ENCODE results near the gene APOL2. TPM values are rescaled to one million over a fixed set of nuclear protein-coding genes. Genes with fewer than 3 reads are reported as not detected.

APOL2 gene
- total RNA-seq, 1 donor: 56.1 TPM

DNA sequence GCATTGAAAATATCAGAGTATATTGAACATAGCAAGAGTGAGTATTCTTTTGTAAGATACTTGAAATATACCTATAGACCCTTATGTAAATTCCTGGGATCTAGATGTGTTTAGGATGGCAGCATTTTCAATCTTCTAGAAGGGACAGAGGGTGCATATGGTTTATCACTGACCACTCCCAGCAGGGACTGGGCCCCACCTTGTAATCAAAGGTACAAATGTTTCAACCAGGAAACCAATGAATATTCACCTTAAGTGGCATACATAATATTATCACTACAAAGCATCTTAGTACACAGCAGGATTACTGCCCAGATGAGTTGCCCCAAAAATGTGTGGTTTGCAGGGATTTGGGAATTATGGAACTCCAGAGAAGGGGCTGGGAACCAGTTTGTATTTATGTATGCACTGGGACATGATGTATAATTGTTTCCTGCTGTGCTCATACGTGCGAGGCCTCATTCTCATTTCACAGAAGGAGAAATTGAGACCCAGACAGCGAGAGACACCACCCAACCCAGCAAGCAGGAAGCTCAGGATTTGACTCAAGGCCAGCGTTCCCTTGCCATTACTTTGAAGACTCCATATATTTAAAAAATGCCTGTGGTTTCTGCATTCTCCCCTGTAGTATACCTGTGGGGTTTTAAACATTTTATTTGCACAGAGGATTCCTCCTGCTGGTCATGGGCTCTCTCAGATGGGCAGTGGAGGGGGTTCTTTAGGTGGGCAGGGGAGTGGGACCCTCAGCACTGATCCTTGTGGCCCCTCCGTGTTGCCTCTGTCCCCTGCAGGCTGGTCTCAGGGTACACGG lies 42.9 kb downstream of the APOL2 start:
- no peak overlapping the region for H3K27ac ChIP-seq (ENCODE audit: low read depth, low read length)
- H2AFZ ChIP-seq (ENCODE audit: low read length): peak overlapping the region; percentile 74
- H3K27me3 ChIP-seq (ENCODE audit: insufficient read depth, low read length): no peaks in the 10 kb centered on the region
- H3K4me3 ChIP-seq (ENCODE audit: insufficient read depth, low read length): no peak overlapping the region
- H3K4me1 ChIP-seq (ENCODE audit: insufficient read depth, low read length): peaks cover 18% of the 10 kb centered on the region
- no peaks in the 10 kb centered on the region for H4K20me1 ChIP-seq (ENCODE audit: insufficient read depth, low read length)
- H3K79me2 ChIP-seq (ENCODE audit: insufficient read depth, low read length): no peaks in the 10 kb centered on the region
- H3K9me3 ChIP-seq (ENCODE audit: low read depth, low read length): no peaks in the 10 kb centered on the region
- no peak for TF ChIP-seq CTCF (IDR thresholded peaks at IDR 0.05; ENCODE audit: extremely low read depth, low read depth, low read length)
- no peak overlapping the region for H3K4me2 ChIP-seq (ENCODE audit: insufficient read depth, low read length)
- DNase-seq (ENCODE audit: insufficient read length, low spot score, missing footprints): no peak
- no peaks in the 10 kb centered on the region for H3K36me3 ChIP-seq (ENCODE audit: insufficient read depth, low read length)

DNA sequence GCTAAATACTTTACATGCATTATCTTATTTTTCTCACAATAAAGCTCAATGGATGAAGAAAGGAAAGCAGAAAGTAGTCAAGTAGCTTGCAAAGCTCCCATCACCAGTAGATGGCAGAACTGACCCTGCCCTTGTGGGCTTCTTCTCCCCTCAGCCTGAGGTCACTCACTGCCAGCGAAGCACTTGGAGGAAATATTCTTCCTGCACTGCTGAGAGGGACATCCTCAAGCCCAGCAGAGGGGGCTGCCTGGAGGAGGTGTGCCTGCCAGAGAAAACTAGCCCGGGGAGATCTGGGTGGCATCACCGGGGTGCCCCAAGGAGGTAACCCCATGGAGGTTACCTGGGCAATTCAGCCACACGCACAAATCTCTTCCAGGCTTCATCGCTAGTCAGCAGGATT lies 44.4 kb downstream of the APOL2 start:
- Histone ChIP-seq H3K79me2 (ENCODE audit: insufficient read depth, low read length) (no peaks in the 10 kb centered on the region), H2AFZ (ENCODE audit: low read length) (no peak overlapping the region), H3K9me3 (ENCODE audit: low read depth, low read length) (no peaks in the 10 kb centered on the region), H3K4me2 (ENCODE audit: insufficient read depth, low read length) (no peak overlapping the region), H4K20me1 (ENCODE audit: insufficient read depth, low read length) (no peaks in the 10 kb centered on the region), H3K4me3 (ENCODE audit: insufficient read depth, low read length) (no peak overlapping the region), H3K27me3 (ENCODE audit: insufficient read depth, low read length) (no peaks in the 10 kb centered on the region), H3K36me3 (ENCODE audit: insufficient read depth, low read length) (no peaks in the 10 kb centered on the region), H3K27ac (ENCODE audit: low read depth, low read length) (no peak overlapping the region), H3K4me1 (ENCODE audit: insufficient read depth, low read length) (peaks cover 18% of the 10 kb centered on the region)
- peak; percentile 86 for TF ChIP-seq CTCF (IDR thresholded peaks at IDR 0.05; ENCODE audit: extremely low read depth, low read depth, low read length)
- peak; percentile 84 for DNase-seq (ENCODE audit: insufficient read length, low spot score, missing footprints)

- Histone ChIP-seq H4K20me1 (ENCODE audit: insufficient read depth, low read length) (no peaks in the 10 kb centered on the region), H3K36me3 (ENCODE audit: insufficient read depth, low read length) (no peaks in the 10 kb centered on the region), H2AFZ (ENCODE audit: low read length) (no peak overlapping the region)
These were observed 44.9 kb downstream of the APOL2 start for GRCh38 chr22:36194385-36194784.

More at GRCh38 chr22:36194385-36194784, 44.9 kb downstream of the APOL2 start:
- Histone ChIP-seq H3K9me3 (ENCODE audit: low read depth, low read length) (no peaks in the 10 kb centered on the region), H3K79me2 (ENCODE audit: insufficient read depth, low read length) (no peaks in the 10 kb centered on the region), H3K4me1 (ENCODE audit: insufficient read depth, low read length) (peaks cover 18% of the 10 kb centered on the region), H3K27ac (ENCODE audit: low read depth, low read length) (no peak overlapping the region), H3K27me3 (ENCODE audit: insufficient read depth, low read length) (no peaks in the 10 kb centered on the region), H3K4me3 (ENCODE audit: insufficient read depth, low read length) (no peak overlapping the region), H3K4me2 (ENCODE audit: insufficient read depth, low read length) (no peak overlapping the region)
- TF ChIP-seq CTCF (IDR thresholded peaks at IDR 0.05; ENCODE audit: extremely low read depth, low read depth, low read length): no peak
- no peak for DNase-seq (ENCODE audit: insufficient read length, low spot score, missing footprints)

Measured in osteoblast (primary cell).